Activated CD8-positive, alpha-beta memory T cell treated with anti-CD3 and anti-CD28 coated beads, Interleukin-2, amount 50 U/mL, for 24 hours (primary cell): ENCODE data around the gene BRAF.
A peak's percentile ranks its signal among the peaks of the same experiment; 100 is the strongest.
"Not testable (repeated sequence)": the region's sequence is repeated elsewhere in the genome, so short reads cannot be mapped to it uniquely, and the experiment has no call there.

Experiments used
- DNase-seq: peaks from one replicate; pipeline ENCODE4 v3.0.0-alpha.2; 2020; ENCODE audit errors: extremely low read depth

The BRAF gene

DNA sequence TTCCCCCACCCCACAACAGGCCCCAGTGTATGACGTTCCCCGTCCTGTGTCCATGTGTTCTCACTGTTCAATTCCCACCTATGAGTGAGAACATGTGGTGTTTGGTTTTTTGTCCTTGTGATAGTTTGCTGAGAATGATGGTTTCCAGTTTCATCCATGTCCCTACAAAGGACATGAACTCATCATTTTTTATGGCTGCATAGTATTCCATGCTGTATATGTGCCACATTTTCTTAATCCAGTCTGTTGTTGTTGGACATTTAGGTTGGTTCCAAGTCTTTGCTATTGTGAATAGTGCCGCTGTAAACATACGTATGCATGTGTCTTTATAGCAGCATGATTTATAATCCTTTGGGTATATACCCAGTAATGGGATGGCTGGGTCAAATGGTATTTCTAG, 216.0 kb downstream of the BRAF start:
- DNase-seq = not testable (repeated sequence)

DNA sequence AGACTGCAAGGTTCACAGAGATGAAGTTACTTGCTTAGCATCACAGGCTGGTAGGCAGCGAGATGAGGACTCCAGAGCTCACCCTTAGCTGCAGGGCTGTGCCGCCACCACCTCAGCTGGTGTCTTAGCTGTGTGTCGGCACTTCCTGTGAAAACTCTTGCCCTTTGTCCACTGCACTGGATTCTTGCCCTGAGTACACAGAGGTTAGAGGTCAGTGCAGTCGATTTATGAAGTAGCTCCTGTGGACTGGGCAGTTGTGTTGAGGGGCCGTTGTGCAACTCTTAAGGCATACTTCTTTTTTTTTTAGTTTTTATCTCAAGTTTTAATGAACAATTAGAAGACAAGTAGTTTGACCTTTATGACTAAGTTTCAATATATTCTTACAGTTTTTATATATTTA, 217.6 kb downstream of the BRAF start:
- DNase-seq = no peak

DNA sequence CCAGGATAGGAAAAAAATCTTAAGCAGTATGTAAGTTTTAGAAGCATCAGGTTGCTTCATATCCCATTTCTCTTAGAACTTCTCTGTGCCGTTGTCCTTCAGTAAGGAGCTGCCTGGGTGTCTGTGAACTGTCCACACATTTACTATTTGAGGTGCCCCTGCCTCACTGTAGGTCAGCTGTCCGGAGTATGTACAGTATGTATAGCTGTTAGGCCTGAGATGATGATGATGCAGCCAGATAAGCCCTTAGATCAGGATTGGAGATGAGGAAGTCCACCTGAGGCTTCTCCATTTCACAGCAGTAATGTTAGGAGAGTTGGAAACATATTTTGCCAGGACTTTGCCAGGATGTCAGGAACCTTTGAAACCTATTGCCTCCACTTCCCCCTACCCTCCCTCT, 220.5 kb downstream of the BRAF start:
- DNase-seq = no peak

DNA sequence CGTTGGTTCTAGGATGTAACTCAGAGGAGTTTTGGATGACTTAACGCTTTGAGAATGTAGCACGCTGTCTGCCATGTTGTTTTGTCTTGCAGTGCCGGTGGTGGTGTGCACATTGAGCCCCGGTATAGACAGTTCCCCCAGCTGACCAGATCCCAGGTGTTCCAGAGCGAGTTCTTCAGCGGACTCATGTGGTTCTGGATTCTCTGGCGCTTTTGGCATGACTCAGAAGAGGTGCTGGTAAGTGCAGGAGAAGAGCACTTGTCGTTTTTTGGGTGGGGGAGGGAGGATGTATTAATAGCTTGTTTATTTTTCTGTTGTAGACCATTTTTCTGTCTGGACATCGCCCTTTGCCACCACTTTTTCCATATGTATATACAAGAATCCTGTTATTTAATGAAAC, 222.0 kb downstream of the BRAF start:
- DNase-seq = no peak

DNA sequence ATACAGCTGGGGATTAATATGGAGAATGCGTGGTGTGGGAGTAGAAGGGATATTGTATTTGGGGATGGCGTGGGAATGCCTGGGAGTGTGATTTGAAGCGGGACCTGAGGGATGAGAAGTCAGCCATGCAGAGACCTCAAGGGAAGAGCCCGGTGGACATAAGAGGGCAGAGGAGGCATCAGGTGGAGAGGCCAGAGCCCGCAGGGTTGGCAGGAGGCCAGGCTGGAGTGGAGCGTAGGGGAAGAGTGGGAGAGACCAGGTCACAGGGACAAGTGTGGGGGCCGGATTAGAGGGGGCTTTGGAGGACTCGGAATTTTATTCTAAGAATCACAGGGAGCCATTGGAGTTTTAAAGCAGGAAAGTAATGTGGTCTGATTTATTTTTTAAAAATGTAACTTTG, 226.3 kb downstream of the BRAF start:
- DNase-seq = no peak

DNA sequence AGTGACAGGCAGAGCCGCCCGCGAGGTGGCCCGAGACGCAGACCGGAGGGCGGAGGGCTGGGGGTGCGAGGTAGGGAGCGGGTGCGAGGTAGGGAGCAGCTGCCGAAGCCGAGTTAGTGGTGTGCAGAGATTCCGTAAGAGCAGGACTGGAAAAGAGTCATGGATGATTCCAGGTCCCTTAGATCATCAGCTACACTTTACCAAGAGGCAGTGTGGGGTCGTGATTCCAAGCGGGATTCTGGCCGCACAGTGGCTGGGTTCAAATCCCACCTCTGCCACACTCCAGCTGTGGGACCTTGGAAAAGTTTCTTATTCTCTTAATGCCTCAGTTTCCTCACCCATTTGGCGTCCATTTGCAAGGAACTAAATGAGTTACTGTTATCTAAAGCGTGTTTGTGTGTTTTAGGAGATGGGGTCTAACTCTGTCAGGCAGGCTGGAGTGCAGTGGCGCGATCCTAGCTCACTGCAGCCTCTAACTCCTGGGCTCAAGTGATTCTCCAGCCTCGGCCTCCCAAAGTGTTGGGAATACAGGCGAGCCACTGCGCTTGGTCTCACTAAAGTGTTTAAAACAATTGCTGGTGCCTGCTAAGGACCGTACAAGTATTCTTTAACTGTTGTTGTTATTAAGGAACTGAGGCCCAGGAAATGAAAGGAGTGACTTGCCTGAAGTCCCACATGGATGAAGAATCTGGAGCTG, 227.1 kb downstream of the BRAF start:
- no peak for DNase-seq

DNA sequence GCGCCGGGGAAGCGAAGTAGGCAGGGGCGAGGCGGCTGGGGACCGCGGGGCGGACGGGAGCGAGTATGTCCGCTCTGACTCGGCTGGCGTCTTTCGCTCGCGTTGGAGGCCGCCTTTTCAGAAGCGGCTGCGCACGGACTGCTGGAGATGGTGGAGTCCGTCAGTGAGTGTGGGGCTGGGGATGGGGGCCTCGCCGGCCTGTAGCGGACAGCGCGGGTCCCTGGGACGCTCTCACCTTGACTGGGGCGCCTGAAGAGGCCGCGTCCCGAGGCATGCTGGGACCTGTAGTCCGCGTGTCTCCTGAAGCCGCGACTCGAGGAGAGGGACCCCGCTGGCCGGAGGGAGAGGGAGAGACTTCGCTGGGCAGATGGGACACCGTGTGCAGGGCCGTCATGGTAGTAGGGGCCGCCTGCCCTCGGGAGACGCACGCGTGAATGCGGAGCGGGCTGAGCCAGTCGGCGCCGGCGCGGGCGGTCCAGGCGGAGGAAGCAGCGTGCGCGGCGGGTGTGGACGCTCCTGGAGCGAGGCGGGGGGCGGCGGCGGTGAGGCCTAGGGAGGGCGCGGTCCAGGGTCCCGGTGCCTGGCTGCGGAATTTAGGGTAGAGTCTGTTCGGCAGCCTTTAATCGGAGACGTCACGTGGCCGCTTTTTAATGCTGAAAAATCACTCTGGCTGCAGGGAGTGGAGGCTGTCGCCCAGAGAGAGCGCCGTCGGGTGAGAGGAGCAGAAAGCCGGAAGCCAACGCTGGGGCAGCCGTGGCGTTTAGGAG, 227.9 kb downstream of the BRAF start, which contains the start of gene NDUFB2:
Gene NDUFB2, plus strand, starts transcription at position 29 of the 767 bp plus-strand sequence. Its CDS starts 37 bp downstream, at position 66.
- peak; percentile 28 for DNase-seq

DNA sequence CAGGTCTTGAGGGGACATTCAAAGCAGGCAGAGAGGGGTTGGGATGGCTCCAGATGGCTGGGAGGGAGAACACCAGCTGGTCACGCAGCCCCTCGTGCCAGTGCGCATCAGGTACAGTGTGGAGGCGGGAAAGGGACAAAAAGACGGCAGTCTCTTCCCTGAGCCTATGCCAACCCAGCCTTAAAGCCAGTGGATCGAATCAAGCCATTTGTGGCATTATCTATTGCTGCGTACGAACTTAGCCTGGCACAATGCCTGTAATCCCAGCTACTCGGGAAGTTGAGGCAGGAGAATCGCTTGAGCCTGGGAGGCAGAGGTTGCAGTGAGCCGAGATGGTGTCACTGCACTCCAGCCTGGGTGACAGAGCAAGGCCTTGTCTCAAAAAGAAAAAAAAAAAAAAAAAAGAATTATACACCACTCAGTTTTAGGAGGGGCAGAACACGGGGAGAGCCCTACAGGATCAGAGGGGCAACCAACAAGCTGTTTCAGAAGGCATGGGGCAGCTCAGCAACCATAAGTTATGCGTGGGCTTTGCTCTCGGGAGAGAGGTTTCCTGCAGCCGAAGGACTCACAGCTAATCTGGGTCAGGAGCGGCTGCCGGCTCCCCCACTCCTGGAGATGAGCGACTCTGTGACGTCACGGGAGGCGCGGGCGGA, 228.6 kb downstream of the BRAF start:
- DNase-seq = peak; percentile 87

DNA sequence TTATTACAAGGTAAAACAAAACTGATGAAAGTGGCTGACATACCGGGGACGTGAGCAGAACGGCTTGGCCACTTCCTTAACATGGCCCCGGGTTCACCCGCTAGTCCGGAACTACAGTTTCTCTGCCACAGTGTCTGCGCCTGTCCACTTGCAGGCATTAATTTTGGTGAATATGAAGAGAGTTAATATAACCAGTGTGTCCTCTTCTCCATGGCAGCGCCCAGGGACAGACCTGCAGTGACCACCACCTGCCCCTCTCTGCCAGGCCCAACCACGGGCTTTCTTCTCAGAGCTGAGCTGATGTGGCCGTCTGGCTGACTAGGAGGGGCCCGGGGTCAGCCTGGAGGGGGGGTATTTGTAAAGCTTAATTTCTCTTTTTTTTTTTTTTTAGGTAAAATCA, 229.3 kb downstream of the BRAF start:
- DNase-seq = no peak

DNA sequence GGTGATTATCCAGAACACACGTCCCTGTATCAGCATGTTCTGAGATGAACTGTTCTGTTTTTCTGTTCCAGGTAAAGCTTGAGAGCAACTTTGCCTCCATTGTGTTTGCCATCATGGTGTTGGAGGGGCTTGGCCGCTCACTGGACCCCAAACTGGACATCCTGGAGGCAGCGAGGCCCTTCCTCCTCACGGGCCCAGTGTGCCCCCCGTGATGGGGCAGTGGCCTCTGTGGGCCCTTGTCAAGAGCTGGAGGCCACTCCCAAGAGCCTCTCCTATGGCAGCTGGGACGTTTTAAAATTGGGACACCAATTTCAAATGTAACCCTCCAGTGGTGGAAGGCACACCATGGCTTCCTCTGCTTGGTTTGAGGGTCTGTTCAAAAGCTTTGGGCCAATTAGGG, 230.1 kb downstream of the BRAF start:
- DNase-seq = no peak

DNA sequence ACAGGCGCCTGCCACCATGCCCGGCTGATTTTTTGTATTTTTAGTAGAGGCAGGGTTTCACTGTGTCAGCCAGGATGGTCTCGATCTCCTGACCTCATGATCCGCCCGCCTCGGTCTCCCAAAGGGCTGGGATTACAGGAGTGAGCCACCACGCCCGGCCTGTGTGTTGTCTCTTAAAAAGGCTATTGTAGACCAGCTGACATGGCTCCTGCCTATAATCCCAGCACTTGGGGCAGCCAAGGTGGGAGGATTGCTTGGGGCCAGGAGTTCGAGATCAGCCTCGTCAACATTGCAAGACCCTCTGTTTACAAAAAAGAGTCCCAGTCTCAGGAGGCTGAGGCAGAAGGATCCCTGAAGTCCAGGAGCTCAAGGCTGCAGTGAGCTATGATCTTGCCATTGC, 230.9 kb downstream of the BRAF start:
- not testable (repeated sequence) for DNase-seq

DNA sequence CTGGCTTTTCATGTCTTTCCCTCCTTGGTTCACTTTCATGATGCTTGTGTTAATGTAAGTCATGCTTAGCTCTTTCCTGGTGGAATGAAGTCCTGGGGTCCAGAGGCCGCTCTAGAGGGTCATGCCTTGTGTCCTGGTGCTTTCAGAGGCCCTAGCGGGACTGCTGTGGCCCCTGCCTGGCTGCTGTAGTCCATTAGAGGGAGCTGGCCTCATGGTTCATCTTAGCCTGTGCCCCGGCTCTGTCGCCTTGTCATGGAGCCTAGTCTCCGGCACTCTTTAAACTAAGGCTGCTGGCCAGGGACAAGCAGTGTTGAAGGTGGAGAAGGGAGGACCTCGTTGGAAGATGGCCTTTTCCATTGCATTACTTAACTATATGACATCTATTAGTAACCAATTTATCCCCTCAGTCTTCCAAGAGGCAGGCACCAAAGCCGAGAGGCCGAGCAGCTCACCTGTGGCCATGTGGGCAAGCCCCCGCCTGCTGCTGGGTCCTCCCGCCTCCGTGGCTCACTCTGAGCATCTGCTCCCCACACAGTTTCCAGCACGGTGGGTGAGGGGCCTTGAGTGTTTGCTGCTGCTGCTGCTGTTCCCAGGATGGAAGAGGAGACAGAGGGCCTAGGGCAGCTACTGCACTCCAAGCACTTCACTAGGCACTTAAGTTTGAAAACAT, 233.2 kb downstream of the BRAF start:
- DNase-seq = no peak

DNA sequence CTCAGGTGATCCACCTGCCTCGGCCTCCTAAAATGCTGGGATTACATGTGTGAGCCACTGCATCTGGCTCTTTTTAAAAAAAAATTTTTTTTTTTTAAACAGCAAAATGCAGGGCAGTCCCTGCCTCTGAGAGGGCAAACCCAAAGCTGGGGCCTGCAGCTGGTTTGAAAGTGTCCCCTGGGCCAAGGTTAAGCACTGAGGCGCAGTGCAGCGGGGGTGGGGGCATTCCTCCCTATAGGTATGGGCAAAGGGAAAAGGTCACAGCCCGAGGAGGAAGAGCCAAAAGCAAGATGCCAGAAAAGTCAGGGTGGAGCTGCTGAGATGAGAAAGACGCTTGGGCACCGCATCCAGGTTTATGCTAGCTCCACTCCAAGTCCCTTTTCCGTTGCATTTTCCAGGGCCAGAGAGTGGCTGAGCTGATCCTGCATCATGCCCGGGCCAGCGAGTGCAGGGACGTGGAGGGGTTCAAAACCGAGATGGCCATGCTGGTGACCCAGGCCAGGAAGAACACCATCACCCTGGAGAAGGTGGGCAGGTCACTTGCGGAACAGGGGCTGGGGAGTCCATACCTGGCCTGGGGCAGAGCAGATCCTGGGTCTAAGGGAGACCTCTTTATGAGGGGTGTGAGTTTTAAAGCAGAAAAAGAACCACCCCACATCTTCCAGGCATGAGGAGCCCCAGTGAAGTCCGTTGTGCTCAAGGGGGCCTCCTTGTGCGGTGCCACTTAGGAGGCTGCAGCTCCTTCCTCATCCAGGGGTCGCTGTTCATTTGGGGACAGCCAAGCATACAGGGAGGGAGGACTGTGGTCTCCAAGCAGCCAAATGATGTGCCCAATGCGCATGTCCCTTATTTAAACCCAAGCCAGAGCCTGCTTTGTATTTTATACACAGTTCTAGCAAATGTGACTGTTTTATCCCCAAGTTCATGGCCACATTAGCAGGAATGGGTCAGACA, 235.3 kb downstream of the BRAF start:
- DNase-seq = no peak

DNA sequence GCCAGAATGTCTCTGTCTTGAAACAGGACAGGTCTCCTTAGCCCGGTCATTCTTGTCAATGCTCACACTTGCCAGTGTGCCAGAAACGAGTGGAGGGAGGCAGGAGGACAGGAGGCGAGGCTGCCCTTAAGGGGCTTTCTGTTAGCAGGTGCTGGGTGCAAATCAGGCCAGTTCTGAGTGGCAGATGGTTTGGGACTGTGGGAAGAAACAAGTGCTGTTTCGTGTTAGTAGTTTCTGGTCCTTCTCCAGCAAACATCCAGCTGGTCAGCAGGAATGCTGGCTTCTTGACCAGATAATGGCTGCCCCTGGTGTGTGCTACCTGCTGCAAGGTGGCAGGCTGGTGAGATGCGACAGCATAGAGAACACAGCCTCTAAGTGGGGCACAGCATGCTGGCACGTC, 236.4 kb downstream of the BRAF start:
- DNase-seq = no peak

DNA sequence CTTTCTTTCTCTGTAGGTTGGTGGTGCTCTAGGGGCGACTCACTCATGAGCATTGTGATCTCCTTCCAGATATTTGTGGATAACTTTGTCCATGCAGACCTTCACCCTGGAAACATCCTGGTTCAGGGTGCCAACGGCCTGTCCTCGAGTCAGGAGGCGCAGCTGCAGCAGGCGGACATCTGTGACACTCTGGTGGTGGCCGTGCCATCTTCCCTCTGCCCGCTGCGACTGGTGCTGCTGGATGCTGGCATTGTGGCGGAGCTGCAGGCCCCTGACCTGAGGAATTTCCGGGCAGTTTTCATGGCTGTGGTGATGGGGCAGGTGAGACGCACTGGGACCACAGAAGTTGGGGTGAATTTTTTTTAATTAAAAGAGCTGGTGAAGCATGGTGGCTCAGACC, 237.8 kb downstream of the BRAF start:
- no peak for DNase-seq

DNA sequence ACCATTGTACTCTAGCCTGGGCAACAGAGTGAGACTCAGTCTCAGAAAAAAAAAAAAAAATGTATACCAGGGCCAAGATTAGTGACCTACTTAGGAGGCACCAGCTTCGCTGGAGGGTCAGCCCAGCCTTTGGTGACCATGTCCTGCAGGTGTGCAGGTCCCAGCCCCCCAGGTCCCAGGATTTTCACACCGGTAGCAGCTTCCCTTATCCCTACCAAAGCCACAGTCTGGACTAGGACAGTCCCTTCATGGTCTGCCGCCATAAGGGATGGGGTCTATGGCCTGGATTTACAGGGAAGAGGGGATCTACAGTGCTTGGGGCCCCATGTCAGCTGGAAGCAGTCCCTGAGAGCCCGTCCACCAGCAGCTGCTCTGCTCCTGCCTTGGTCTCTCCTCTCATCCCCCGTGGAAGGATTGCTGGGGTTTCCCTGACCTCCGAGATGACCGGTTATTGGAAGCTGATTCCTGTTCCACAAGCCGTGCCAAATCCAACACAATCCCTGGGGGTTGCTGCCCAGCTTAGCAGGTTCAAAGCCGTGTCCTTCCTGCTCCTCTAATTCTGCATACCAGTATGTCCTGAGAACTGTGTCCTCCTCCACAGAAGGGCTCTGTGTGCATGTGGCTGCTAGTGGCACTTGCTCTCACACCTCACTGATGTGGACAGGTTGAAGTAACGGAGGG, 239.2 kb downstream of the BRAF start:
- no peak for DNase-seq

DNA sequence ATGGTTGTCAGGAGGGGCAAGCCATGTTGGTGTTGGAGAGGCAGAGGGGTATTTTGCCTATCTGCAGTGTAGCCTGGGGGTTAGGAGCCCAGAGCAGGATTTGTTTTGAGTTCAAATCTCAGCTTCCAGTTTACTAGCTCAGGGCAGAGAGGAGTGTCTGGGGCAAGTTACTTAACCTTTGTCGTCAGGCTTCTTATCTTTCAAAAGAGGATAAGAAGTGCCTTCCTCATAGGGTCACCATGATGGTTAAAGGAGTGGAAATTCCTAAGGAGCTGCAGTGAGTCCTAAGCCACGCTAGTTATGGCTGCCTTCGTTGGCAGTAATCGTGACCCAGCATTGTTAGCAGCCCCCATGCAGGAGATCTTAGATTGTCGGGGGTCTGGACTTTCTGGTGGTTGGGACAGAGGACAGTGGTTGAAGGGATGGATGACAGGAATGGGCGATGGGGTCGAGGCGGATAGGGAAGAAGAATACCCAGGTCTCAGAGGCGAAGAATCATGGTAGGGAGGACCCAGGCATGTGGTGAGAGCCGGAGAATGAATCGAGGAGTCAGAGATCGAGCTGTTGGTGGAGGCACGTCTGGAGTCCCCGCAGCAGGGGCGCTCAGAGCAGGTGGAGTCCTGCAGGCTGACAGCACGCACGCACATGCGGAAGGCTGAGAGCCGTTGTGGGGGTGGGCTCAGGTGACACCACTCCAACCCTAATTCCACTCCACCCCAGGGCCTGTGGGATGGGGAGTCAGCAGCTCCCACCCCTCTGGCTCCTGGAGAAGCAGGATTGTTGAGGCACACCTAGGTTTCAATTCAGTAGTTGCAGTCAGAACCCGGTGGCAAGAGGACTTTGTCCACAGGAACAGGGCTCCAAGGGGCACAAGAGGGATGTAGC, 240.4 kb downstream of the BRAF start:
- no peak for DNase-seq

DNA sequence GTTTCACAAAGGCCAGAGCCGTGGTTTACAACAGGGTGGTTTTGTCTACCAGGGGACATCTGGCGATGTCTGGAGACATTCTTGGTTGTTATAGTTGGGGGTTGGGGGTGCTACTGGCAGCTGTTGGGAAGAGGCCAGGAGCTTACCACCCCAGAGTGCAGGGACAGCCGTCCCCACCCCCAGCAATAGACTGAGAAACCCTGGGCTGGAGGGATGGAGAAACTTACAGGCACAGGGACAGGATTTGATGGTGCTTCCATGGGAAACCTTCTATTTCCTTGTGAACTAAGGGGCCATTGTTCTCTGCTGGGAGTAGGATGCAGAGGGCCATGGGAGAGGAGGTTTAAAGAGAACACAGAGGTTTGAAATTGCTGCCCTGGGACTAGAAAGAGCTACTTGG, 241.1 kb downstream of the BRAF start:
- DNase-seq = no peak

DNA sequence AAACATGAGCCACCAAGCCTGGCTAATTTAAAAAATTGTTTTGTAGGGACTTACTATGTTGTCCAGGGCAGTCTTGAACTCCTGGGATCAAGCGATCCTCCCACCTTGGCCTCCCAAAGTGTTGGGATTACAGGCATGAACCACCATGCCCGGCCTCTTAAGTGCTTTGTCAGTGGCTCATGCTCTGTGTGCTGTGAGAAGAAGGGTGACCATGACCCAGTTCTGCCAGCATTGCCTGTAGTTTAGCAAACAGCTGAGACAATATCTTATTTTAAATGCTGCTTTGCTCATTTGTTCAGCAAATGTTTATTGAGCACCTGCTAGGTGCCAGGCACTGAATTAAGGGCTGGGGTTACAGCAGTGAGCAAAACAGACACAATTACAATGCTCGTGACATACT, 243.0 kb downstream of the BRAF start:
- DNase-seq = no peak

DNA sequence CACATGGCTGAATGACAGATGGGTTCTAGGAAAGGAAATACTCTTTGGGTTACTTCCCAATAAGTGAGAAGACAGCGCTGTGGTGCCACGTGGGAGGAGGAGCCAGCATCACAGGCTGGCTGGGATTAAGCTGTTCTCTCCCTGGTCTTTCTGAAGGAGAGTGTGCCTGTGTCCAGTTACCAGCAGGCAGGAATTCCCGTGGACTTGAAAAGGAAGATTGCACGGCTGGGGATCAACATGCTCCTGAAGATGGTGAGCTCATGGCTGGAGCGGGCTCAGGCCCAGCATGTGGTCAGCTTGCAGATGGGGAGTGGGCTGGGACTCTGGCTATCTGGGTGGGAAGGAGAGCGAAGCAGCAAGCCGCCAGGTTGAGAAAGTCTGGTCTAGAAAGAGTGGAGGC, 243.8 kb downstream of the BRAF start:
- no peak for DNase-seq
